ENCODE results near the gene PSORS1C1.

Gene PSORS1C1

DNA sequence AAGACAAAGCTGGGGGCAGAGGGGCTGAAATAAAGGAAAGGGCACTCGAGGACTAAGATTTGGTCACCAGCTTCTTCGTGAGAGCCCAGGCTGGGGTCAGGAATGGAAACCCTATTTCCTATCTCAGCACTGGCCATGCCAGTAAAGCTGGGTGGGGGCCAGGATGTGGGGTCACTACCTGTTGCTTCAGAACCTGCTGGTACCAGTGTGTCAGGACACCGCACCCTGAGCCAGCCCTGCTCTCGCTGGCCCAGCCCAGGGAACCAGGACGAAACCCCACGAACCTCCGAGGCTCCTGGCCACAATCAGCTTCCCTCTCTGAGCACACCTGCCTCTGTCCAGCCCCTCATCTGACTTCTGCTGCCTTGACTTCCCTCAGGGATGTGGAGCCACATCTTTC is 3.6 kb downstream of the PSORS1C1 start:
- FAIRE-seq = no peak
- DNase-seq (ENCODE audit: insufficient read length) = no peak
- TF ChIP-seq POLR2AphosphoS5 (IDR thresholded peaks at IDR 0.05; ENCODE audit: low read depth, low read length) = no peak
- TF ChIP-seq POLR2A (IDR thresholded peaks at IDR 0.05; ENCODE audit: low read depth, low read length) = no peak
- no peak for TF ChIP-seq TAF1 (IDR thresholded peaks at IDR 0.05; ENCODE audit: borderline replicate concordance, low read depth, low read length)

DNA sequence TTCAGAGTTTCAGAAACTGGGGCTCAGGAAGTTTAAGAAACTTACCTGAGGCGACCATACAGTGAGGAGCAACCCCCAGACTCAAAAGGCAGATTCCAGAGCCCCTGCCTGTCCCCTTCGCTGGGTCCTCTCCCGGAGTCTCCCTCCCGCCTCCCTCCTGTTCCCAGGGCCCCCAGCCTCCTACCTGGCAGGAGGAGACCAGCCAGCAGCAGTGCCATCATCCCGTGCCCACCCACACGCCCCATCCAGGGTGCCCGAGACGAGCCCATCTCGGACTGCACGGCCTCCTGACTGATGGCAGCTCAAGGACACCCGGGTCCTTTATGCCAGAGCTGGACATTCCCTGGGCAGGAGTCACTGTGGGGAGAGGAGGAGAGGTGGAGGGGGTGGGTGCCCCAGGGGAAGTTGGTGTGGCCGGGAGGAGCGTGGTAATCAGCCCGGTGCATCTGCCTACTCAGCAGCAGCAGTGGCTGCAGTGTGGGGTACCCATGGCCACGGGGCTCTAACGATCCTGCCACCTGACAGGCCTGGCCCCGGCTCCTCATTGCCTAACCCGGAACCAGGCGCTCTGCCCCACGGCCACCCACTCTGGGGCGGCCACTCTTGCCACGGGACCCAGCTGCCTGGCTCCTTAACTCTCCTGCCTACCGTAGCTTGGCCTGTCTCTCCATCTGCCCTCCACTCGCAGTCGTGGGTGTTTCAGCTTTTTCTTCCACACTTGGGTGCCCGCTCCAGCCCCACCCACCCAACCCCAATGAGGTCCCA is 5.7 kb downstream of the PSORS1C1 start, which contains the start of gene CDSN:
Gene CDSN (minus strand): TSS at position 296 of the 765 bp plus-strand sequence. CDS start 27 bp downstream, at position 269.
- DNase-seq (ENCODE audit: insufficient read length) (no peak), FAIRE-seq (no peak)
- no peak for TF ChIP-seq POLR2AphosphoS5 (IDR thresholded peaks at IDR 0.05; ENCODE audit: low read depth, low read length)
- TF ChIP-seq TAF1 (IDR thresholded peaks at IDR 0.05; ENCODE audit: borderline replicate concordance, low read depth, low read length) = no peak
- TF ChIP-seq POLR2A (IDR thresholded peaks at IDR 0.05; ENCODE audit: low read depth, low read length) = no peak

DNA sequence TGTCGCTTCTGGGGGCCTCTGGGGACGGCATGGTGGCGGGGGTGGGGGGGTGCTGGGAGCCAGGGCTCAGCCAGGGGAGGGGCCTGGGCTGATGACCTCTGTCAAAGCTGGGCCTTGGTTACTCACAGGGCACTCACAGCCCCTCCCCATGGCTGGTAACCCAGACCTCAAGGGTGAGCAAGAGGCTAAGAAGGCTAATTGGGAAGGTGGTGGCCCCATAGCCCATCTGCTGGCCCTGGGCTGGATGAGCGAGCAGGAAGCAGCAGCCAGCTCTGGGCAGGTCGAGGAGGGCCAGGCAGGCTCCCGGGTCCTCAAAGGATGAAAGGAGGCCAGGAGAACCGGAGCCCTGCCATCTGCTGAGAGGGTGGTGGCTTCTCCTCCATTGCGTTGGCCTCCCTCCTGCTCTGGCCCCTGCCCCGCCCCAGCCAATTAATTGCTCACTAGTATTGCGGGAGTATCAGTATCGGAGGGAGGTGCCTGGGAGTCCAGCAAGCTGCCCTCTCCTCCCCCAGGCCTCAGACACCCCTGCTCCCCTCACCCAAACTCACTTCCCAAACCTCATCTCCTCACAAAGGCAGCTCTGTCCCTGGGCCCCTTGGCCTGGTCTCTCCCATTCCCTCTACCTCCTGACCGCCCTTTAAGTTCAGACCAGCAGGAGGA is 6.7 kb downstream of the PSORS1C1 start:
- TF ChIP-seq POLR2A (IDR thresholded peaks at IDR 0.05; ENCODE audit: low read depth, low read length) = no peak
- TF ChIP-seq TAF1 (IDR thresholded peaks at IDR 0.05; ENCODE audit: borderline replicate concordance, low read depth, low read length) = no peak
- TF ChIP-seq POLR2AphosphoS5 (IDR thresholded peaks at IDR 0.05; ENCODE audit: low read depth, low read length) = no peak
- no peak for FAIRE-seq
- DNase-seq (ENCODE audit: insufficient read length) = no peak

DNA sequence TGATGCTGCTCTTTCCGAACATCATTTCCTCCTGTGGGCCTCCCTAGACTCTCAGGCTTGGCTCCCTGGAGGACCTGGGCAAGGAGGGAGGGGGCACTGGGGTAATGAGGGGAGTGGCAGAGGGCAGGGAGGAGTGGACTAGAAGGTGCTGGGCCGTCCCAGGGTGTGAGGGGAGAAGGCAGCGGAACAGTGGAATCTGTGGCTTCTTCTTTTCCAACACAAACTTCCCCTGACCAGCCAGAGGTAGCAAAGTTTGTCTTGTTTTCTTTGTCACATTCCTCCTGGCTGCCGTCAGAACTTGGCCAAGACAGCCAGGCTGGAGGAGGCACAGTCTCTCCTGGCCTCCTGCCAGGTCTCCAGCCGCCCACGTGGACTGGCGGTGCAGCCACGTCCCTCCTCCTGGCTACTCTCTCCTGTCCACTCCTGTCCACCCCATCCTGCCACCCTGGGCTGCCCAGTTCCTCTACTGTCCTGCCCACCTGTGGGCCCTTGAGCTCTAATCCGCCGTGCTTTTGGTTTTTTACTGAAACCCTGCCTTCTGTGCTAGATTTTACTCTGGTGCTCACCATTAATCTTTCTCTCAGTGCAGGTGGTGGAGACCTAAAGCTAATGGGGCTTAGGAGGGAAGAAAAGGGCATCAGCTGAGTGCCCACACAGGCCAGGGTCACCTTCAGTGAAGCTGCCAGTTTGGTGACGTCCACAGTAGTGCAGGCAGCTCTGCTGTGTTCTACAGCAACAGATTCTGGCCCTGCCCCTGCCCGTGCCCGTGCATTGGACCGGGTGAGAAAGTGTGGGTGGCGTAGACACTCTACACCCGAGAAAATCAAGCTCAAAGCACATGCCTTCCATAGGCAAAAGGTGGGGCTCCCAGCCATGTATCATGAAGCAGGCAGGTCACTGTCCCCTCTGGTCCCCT is 8.4 kb downstream of the PSORS1C1 start:
- FAIRE-seq = no peak
- TF ChIP-seq POLR2A (IDR thresholded peaks at IDR 0.05; ENCODE audit: low read depth, low read length) (no peak), POLR2AphosphoS5 (IDR thresholded peaks at IDR 0.05; ENCODE audit: low read depth, low read length) (no peak), TAF1 (IDR thresholded peaks at IDR 0.05; ENCODE audit: borderline replicate concordance, low read depth, low read length) (no peak)
- no peak for DNase-seq (ENCODE audit: insufficient read length)

DNA sequence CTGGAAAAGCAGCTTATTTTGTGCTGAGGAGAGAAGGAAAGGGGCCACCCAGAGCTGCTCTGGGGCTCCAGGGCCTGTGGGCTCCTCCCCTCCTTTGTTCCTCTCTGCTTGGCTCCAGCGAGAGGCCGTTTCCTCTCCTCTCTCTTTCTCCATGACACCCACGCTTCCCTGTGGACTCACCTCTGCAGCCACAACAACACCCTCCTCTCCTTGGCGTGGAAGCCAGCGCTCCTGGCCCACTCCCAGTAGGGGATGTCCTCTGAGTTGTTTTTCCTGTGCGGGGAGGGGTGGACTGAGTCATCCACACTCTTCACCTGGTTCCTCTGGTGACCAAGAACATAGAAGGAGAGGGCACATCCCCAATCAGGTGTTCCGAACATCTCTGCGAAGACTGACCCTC is 10.6 kb downstream of the PSORS1C1 start:
- TF ChIP-seq POLR2A (IDR thresholded peaks at IDR 0.05; ENCODE audit: low read depth, low read length) (no peak), TAF1 (IDR thresholded peaks at IDR 0.05; ENCODE audit: borderline replicate concordance, low read depth, low read length) (no peak), POLR2AphosphoS5 (IDR thresholded peaks at IDR 0.05; ENCODE audit: low read depth, low read length) (no peak)
- DNase-seq (ENCODE audit: insufficient read length) (no peak), FAIRE-seq (no peak)

DNA sequence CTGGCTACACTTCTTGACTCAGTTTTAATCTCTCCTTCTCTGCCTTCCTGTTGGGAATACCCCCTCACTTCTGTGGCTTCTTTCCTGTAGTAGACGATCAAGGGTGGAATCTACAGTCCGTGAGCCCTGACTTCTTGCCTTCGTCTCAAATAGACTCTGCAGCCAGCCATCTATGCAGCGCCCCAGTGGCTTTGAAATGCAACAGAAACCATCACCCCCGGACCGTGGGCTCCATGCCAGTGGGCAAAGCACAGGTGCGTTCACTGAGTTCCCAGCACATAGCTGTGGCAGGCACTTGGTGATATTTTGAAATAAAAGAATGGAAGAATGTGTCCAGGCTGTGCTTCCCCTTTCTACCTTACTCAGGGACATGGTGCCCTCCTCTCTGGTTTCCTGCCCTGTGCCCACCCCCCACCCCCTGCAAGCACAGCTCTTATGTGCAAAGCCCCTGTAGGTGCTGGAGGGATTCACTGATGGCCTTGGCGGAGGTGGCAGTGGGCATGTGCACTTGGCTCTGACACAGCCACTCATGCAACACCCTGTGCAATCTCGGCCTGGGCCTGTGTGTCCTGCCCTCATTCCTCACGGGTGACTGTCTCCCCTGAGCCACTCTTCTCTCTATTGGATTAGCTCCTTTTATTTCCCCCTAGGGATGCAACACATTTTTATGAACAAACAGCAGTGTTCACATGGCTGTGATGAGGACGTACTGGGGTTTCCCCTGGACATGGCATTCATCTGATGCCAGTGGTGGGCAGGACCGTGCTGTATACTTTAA is 11.2 kb downstream of the PSORS1C1 start:
- DNase-seq (ENCODE audit: insufficient read length) (no peak), FAIRE-seq (no peak)
- TF ChIP-seq TAF1 (IDR thresholded peaks at IDR 0.05; ENCODE audit: borderline replicate concordance, low read depth, low read length) (no peak), POLR2A (IDR thresholded peaks at IDR 0.05; ENCODE audit: low read depth, low read length) (no peak), POLR2AphosphoS5 (IDR thresholded peaks at IDR 0.05; ENCODE audit: low read depth, low read length) (no peak)

DNA sequence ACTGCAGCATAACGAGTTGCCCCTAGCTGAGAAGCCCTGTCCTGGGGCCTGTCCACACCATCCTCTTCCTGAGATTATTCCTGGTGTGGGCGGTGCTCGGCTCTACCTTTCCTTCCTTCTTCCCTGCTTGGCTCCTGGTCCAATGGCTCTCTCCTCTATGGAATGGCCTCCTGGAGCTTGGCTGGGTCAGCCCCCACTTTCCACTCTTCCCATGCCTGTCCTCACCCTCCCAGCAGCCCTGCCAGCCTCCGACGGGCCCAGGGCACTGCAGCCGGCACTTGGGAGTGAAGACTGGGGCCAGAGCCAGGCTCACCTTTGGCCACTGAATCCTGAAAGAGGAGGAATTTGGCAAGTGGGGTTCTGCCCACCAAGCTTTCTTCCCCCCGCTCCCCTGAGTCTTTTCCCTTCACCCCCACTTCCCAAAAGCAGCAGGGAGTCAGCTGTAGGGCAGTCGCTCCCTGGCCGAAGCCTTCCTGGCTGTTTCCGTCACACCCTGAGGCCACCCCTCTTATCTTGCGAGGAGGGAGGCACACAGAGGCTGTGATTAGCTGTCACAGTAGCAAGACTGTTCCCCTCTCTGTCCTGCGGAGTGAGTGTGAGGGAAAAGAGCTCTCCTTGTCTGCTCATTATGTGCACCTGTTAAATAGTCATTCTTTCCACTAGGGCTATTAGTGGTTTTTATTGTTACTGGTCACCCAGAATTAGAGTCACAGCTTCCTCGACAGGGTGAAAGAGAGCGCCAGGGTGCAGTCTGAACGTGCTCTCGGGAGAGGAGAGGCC is 12.0 kb downstream of the PSORS1C1 start:
- TF ChIP-seq POLR2A (IDR thresholded peaks at IDR 0.05; ENCODE audit: low read depth, low read length) (no peak), TAF1 (IDR thresholded peaks at IDR 0.05; ENCODE audit: borderline replicate concordance, low read depth, low read length) (no peak), POLR2AphosphoS5 (IDR thresholded peaks at IDR 0.05; ENCODE audit: low read depth, low read length) (no peak)
- DNase-seq (ENCODE audit: insufficient read length) (no peak), FAIRE-seq (no peak)

DNA sequence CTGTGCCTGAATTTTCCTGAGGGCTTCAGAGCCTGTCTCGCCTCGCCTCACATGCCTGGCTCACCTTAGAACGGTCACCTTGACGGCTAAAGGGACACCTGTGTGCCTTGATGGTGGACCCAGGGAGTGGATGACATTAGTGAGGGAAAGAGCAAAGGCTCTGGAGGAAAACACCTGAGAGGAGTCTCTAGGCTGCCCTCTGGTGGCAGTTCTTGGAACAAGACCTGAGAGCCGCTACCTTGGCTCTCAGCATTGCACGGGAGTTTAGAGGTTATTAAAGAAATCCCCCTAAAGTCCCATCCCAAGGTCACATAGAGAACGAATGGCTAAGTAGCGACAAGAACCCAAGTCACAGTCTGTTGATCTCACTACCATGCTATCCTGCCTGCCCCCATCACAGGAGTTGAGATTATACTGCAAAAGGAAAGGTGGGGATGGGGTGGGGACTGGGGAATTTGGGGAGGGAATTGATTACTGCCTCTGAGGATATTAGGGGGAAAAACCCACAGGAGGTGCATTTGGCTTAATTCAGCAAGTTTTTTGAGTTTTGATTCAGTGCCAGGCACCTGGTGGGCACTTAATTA is 13.6 kb downstream of the PSORS1C1 start:
- peak; percentile 54 for DNase-seq (ENCODE audit: insufficient read length)
- peak; percentile 75 for FAIRE-seq
- TF ChIP-seq POLR2AphosphoS5 (IDR thresholded peaks at IDR 0.05; ENCODE audit: low read depth, low read length) = no peak
- TF ChIP-seq TAF1 (IDR thresholded peaks at IDR 0.05; ENCODE audit: borderline replicate concordance, low read depth, low read length) = no peak
- no peak for TF ChIP-seq POLR2A (IDR thresholded peaks at IDR 0.05; ENCODE audit: low read depth, low read length)

DNA sequence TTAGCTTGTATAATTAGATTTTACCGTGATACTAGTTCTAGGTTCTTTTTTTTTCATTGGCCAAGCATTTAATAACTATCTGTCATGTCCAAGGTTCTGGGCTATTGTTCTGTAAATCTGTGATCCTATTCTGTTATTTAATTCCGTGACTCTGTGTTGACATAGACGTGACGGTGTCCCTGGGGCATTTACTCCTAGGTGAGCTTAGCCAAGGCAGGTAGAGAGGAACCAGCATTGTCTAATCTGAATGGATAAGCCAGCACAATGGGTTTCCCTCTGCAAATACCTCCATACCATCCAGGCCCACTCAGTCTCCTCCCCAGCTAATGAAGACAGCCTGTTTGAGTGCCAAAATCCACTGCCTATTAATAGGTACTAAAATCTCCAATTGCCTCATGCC is 14.5 kb downstream of the PSORS1C1 start:
- FAIRE-seq (no peak), DNase-seq (ENCODE audit: insufficient read length) (no peak)
- TF ChIP-seq POLR2AphosphoS5 (IDR thresholded peaks at IDR 0.05; ENCODE audit: low read depth, low read length) (no peak), TAF1 (IDR thresholded peaks at IDR 0.05; ENCODE audit: borderline replicate concordance, low read depth, low read length) (no peak), POLR2A (IDR thresholded peaks at IDR 0.05; ENCODE audit: low read depth, low read length) (no peak)

DNA sequence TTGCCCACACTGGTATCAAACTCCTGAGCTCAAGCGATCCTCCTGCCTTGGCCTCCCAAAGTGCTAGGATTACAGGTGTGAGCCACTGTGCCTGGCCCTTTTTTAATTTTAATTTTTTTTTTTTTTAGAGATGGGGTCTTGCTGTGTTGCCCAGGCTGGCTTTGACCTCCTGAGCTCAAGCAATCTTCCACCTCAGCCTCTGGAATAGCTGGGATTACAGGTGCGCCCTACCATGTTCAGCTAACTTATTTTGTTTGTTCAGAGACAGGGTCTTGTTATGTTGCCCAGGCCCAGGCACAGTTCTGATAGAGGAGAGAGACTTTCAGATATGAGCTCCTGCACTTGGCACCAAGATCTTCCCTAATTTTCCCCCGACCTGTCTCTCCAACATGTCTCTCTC is 16.2 kb downstream of the PSORS1C1 start:
- no peak for FAIRE-seq
- DNase-seq (ENCODE audit: insufficient read length) = no peak
- no peak for TF ChIP-seq POLR2A (IDR thresholded peaks at IDR 0.05; ENCODE audit: low read depth, low read length)
- no peak for TF ChIP-seq TAF1 (IDR thresholded peaks at IDR 0.05; ENCODE audit: borderline replicate concordance, low read depth, low read length)
- no peak for TF ChIP-seq POLR2AphosphoS5 (IDR thresholded peaks at IDR 0.05; ENCODE audit: low read depth, low read length)
